ENCODE measurements around the gene ACP5. TPM values are rescaled to one million over a fixed set of nuclear protein-coding genes. Genes with fewer than 3 reads are reported as not detected.

The ACP5 gene
- total RNA-seq, 6 experiments from 2014 or later = 10.4 to 28.5 (median 21.5) TPM

DNA sequence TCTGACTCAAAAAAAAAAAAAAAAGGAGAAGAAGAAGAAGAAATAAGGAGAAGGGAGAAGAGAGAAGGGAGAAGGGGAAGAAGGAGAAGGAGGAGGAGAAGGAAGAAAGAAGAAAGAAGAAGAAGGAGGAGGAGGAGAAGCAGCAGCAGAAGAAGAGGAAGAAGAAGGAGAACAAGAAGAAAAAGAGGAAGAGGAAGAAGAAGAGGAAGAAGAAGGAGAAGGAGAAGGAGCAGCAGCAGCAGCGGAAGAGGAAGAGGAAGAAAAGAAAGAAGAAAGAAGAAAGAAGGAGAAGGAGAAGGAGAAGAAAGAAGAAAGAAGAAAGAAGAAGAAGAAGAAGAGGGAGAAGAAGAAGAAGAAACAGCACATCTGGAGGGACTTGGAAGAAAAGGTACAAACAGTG, 42.9 kb downstream of the ACP5 start:
- ATAC-seq (no peak), DNase-seq (no peak)
- Histone ChIP-seq H3K9me3 (no peaks in the 10 kb centered on the region), H3K4me1 (no peaks in the 10 kb centered on the region), H3K36me3 (no peaks in the 10 kb centered on the region), H3K27me3 (peaks cover 0 to 6% of the 10 kb centered on the region in 2 donors), H3K27ac (no peak overlapping the region), H3K4me3 (no peak overlapping the region)
- 63% methylated on average over 1 of the region's 1 CpG for WGBS (ENCODE audit: insufficient coverage, low coverage, low lambda C conversion rate, missing lambda C conversion rate)
- TF ChIP-seq, protein P1, sequence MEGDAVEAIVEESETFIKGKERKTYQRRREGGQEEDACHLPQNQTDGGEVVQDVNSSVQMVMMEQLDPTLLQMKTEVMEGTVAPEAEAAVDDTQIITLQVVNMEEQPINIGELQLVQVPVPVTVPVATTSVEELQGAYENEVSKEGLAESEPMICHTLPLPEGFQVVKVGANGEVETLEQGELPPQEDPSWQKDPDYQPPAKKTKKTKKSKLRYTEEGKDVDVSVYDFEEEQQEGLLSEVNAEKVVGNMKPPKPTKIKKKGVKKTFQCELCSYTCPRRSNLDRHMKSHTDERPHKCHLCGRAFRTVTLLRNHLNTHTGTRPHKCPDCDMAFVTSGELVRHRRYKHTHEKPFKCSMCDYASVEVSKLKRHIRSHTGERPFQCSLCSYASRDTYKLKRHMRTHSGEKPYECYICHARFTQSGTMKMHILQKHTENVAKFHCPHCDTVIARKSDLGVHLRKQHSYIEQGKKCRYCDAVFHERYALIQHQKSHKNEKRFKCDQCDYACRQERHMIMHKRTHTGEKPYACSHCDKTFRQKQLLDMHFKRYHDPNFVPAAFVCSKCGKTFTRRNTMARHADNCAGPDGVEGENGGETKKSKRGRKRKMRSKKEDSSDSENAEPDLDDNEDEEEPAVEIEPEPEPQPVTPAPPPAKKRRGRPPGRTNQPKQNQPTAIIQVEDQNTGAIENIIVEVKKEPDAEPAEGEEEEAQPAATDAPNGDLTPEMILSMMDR (IDR thresholded peaks at IDR 0.05) = no peak
- TF ChIP-seq POLR2A (IDR thresholded peaks at IDR 0.05) = no peak
- intact Hi-C loops (cut with DNase I) = no loop called here

DNA sequence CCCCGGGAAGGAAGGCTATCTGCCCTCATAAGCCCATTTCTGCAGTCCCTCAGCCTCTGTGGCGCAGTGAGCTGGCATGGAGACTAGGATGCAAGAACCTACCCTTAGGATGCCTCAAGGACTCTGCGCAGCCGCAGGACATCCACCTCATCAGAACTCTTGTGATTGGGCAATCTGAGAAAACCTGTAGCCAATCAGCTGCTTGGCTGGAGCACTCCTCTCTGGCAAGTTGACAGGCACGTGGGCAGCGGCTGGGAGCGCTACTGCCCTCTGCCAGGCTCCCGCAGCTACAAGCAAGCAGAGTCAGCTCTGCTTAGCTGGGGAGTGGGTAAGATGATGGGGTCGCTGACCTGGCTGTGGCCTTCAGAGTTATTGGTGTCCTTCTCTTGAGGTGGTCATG, 47.0 kb downstream of the ACP5 start:
- 36% methylated on average over 5 of the region's 9 CpGs for WGBS (ENCODE audit: insufficient coverage, low coverage, low lambda C conversion rate, missing lambda C conversion rate)
- H3K27ac ChIP-seq = no peak overlapping the region
- no peaks in the 10 kb centered on the region for H3K27me3 ChIP-seq

DNA sequence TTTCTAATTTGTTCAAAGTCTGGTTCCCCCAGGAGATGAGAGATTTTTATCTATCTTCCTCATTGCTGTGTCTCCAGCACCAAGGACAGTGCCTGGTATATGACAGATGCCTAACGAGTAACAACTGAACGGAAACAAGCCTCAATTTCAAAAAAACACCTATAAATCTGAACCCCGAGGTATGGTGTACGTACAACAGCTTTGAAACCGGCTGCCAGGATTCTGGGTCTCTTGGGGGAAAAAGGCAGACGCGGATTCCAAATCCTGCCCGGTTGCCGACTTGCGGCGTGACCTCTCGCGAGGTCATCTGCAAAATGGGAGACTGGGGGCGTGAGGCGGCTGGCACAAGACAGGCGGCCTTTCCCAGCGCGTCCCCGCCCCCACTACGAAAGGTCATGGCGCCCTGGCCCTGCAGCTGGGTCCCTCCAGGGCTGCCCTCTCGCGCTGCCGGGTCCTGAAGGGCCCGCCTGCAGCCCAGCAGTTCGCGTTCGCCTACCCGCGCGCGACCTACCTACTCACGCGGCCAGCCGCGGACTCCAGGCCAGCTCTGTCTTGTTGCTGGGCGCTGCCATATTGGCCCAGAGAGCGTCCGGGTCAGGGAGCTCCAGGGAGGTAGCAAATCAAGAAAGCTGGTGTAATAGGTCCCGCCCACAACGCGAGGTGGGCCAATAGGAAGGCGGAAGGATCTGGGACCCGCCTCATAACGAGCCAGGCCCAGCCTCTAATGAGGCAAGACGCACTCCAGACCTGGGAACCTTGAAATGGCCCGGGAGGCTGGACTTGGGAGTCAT, 48.7 kb downstream of the ACP5 start, which contains the start of gene ECSIT:
TSS of gene ECSIT (minus strand) at position 584 of the 791 bp plus-strand sequence. CDS start 9,964 bp downstream, outside the sequence.
- Histone ChIP-seq H3K4me3 (peak within 1 kb of the TSS; percentile 81 to 84 (median 84)), H3K4me1 (peaks cover 0 to 15% (median 4%) of the 10 kb centered on the region in 4 donors), H3K27ac (peak within 1 kb of the TSS; percentile 64 to 86 (median 83)), H3K27me3 (no peaks in the 10 kb centered on the region), H3K9me3 (no peaks in the 10 kb centered on the region), H3K36me3 (no peaks in the 10 kb centered on the region)
- WGBS (ENCODE audit: insufficient coverage, low coverage, low lambda C conversion rate, missing lambda C conversion rate) = 0% methylated on average over 13 of the region's 47 CpGs
- DNase-seq = peak; percentile 95 to 98 (median 97)
- peak; percentile 97 to 99 (median 98) for ATAC-seq
- intact Hi-C loops (cut with DNase I) = no loop called here
- peak; percentile 57 for TF ChIP-seq POLR2A (IDR thresholded peaks at IDR 0.05)
- TF ChIP-seq, protein P1 (IDR thresholded peaks at IDR 0.05) = no peak

More for the DNA sequence above, 47.0 kb downstream of the ACP5 start:
- intact Hi-C loops (cut with DNase I) = no loop called here
- H3K4me3 ChIP-seq = no peak overlapping the region
- ATAC-seq = peak; percentile 51 to 68 (median 66)
- DNase-seq = peak; percentile 79 to 88 (median 88)
- no peaks in the 10 kb centered on the region for H3K36me3 ChIP-seq
- TF ChIP-seq, protein P1 (IDR thresholded peaks at IDR 0.05) = peak in 2 of 4 donors; percentile 40 to 50
- no peak for TF ChIP-seq POLR2A (IDR thresholded peaks at IDR 0.05)
- no peaks in the 10 kb centered on the region for H3K9me3 ChIP-seq
- peaks cover 0 to 15% (median 4%) of the 10 kb centered on the region in 4 donors for H3K4me1 ChIP-seq

Other genes with a start within 250 kb of the ACP5 start
- gene RAB3D, start 238.0 kb downstream of the ACP5 start, total RNA-seq = 1 to 10 TPM; 2.7 to 4.5 (median 4.0) TPM
- 100 to 1,000 TPM; 138 to 605 (median 165) TPM for gene TMEM205, start 231.4 kb downstream of the ACP5 start, total RNA-seq
- gene CCDC159, start 231.1 kb downstream of the ACP5 start, total RNA-seq = 10 to 100 TPM in 5 of 6 experiments, 1 to 10 TPM in 1; 8.4 to 27.9 (median 23.4) TPM
- 10 to 100 TPM in 3 of 6 experiments, 1 to 10 TPM in 3; 6.7 to 17.5 (median 10.2) TPM for gene PLPPR2, start 222.2 kb downstream of the ACP5 start, total RNA-seq
- 1 to 10 TPM; 1.4 to 2.7 (median 2.3) TPM for gene SWSAP1, start 203.0 kb downstream of the ACP5 start, total RNA-seq
- gene EPOR, start 193.3 kb downstream of the ACP5 start, total RNA-seq = 1 to 10 TPM; 4.9 to 8.7 (median 7.1) TPM
- gene RGL3, start 158.3 kb downstream of the ACP5 start, total RNA-seq = 10 to 100 TPM in 5 of 6 experiments, 1 to 10 TPM in 1; 6.7 to 26.6 (median 19.7) TPM
- gene ODAD3, start 142.5 kb downstream of the ACP5 start, total RNA-seq = under 1 TPM; 0.21 to 0.73 (median 0.54) TPM
- gene PRKCSH, start 142.0 kb downstream of the ACP5 start, total RNA-seq = 100 to 1,000 TPM; 114 to 206 (median 192) TPM
- gene ELAVL3, start 96.6 kb downstream of the ACP5 start, total RNA-seq = not detected
- 1 to 10 TPM; 2.7 to 7.0 (median 3.9) TPM for gene ZNF653, start 71.8 kb downstream of the ACP5 start, total RNA-seq
- gene ECSIT, start 48.5 kb downstream of the ACP5 start, total RNA-seq = 10 to 100 TPM; 25.0 to 45.5 (median 37.7) TPM
- 1 to 10 TPM in 4 of 6 experiments, under 1 TPM in 2; 0.71 to 8.5 (median 1.0) TPM for gene CNN1, start 38.8 kb downstream of the ACP5 start, total RNA-seq
- gene ELOF1, start 18.4 kb downstream of the ACP5 start, total RNA-seq = 10 to 100 TPM; 21.9 to 33.5 (median 24.9) TPM
- gene ZNF627, start 19.8 kb upstream of the ACP5 start, total RNA-seq = 1 to 10 TPM; 2.7 to 5.4 (median 4.6) TPM
- 1 to 10 TPM; 2.9 to 5.1 (median 3.4) TPM for gene ZNF823, start 161.3 kb upstream of the ACP5 start, total RNA-seq
- 1 to 10 TPM; 2.6 to 4.4 (median 3.2) TPM for gene ZNF441, start 189.4 kb upstream of the ACP5 start, total RNA-seq
- gene ZNF491, start 220.9 kb upstream of the ACP5 start, total RNA-seq = 1 to 10 TPM in 2 of 6 experiments, under 1 TPM in 4; 0.37 to 1.3 (median 0.98) TPM
- 1 to 10 TPM; 2.0 to 5.6 (median 3.7) TPM for gene ZNF440, start 236.6 kb upstream of the ACP5 start, total RNA-seq